Stimulated activated CD8-positive, alpha-beta memory T cell treated with anti-CD3 and anti-CD28 coated beads, Interleukin-4, amount 100 ng/mL, for 1 hour (primary cell): ENCODE data around the gene CST11.

Experiments used
- DNase-seq, 2 donors: peaks; one replicate each; pipeline ENCODE4 v3.0.0-alpha.2; 2020; ENCODE audit warnings: low read depth in 2 of 2, low spot score in 1 of 2

The CST11 gene

GRCh38 chr20:23454816-23455215, 2.1 kb upstream of the CST11 start:
- DNase-seq: no peak

GRCh38 chr20:23453549-23454543, 1.2 kb upstream of the CST11 start:
- DNase-seq: no peak

DNA sequence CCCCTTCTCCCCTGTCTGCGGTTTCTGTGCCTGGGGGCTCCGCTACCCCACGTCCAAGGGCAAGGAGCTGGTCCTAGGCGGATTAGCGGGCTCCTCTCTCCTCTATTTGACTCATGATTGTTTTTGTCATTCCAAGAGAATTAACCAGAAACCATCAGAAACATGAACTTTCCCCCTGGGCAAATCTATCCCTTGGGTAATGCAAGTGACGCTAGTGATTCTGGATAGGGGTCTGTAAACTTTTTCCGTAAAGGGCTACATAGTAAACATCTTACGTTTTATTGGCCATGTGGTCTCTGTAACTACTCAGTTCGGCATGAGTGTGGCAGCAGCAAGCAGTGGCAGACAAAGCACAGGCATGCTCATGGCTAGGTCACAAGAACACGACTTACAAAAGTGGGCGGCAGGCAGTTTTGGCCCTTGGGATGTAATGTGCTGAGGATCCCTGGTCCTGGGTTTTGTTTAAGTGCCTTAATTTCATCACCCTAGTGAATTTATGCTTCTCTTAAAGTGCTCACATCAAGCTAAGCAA, 654 bp downstream of the CST11 start:
- no peak for DNase-seq

- no peak for DNase-seq
Observed at GRCh38 chr20:23450877-23451276, 1.8 kb downstream of the CST11 start.

- DNase-seq: no peak
Observed at GRCh38 chr20:23449421-23449820, 3.3 kb downstream of the CST11 start.

DNA sequence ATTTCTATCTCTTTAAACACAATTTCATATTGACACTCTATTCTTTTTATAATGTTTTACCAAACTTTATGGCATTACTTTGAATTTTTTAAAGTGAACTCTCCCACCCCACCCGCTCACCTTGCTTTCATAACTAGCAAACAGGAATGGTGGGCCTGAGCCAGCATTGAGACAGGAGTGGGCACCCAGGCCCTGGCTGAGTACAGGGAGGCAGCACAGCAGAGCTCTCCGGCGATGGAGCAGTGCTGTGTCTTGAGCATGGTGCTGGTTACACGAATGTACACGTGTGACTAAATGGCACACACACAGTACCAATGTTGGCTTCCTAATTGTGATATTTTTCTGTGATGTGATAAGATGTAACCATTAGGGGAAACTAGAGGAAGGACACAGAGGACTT, 4.5 kb downstream of the CST11 start:
- DNase-seq: no peak

DNA sequence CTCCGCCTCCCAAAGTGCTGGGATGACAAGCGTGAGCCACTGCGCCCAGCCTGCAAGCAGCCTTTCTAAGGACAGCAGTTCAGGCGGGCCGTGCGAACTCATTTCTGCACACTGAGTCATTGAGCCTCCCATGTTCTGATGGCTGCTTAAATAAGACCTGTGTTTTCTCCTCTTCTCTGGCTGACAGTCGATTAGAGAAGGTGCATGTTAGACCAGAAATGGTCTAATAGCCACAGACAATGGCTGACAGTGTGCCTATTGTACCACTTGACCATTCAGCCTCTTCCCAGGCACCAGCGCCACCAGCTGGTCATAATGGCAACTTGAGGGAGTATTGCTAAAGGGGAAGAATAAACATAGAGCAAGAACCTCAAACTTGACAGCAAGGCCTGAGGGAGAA, 6.2 kb downstream of the CST11 start:
- no peak for DNase-seq

GRCh38 chr20:23445596-23446217, 7.0 kb downstream of the CST11 start:
- DNase-seq: no peak

- DNase-seq: no peak
Observed at GRCh38 chr20:23444859-23445258, 7.8 kb downstream of the CST11 start.

DNA sequence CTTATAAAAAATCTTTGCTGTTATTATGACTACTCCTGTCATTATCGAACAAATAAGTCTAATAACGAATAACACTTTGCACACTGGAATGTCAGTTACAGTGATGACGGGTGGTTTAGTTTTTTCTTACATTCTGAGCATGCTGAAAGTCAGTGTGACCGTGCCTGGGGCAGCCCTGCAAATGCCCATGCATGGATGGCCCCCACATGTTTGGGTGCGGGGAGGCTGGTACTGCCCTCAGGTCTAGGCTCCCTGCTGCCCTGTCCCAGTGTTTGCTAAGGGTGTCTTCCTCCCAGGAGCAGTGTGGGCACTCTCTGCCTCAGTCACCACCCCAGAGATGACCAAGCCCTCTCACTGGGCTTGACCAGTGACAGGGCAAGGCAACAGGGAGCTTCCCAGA, 10.2 kb downstream of the CST11 start:
- DNase-seq: no peak

GRCh38 chr20:23441850-23442313, 10.8 kb downstream of the CST11 start:
- peak; percentile 31 to 40 for DNase-seq

DNA sequence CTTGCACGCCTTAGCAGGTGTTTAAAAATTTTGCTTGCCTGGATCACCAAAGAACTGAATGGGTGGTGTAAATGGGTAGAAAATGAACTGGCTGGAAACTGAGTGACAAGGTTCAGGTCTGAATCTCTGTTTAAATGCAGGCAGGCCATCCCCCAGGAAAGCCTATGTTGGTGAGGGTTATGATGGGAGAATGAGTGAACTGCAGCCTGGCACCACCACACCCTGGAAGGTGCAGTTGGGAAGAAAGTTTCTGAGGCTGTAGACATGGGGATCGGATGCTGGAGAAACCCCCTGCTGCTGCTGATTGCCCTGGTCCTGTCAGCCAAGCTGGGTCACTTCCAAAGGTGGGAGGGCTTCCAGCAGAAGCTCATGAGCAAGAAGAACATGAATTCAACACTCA, 12.7 kb downstream of the CST11 start:
- no peak for DNase-seq

GRCh38 chr20:23438661-23439060, 14.0 kb downstream of the CST11 start:
- DNase-seq: no peak

GRCh38 chr20:23437126-23437899, 15.4 kb downstream of the CST11 start:
- no peak for DNase-seq

DNA sequence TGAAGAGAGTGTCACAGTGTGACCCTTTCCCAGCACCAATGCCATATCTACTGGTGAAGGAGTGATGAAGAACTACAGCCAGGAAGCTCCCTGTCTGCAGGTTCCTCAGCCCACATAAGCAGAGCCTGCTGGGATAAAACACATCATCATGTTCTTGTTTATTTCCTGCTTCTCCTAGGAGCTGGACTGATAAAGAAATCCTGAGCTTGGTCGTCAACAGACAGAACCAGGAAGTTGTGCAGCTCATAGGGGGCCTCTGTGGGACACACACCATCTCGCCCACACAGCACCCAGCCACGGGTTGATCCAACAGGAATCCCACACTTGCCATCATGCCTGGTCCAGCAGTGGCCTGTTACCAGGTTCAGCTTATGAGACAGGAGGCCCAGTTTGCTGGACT, 16.0 kb downstream of the CST11 start:
- no peak for DNase-seq

DNA sequence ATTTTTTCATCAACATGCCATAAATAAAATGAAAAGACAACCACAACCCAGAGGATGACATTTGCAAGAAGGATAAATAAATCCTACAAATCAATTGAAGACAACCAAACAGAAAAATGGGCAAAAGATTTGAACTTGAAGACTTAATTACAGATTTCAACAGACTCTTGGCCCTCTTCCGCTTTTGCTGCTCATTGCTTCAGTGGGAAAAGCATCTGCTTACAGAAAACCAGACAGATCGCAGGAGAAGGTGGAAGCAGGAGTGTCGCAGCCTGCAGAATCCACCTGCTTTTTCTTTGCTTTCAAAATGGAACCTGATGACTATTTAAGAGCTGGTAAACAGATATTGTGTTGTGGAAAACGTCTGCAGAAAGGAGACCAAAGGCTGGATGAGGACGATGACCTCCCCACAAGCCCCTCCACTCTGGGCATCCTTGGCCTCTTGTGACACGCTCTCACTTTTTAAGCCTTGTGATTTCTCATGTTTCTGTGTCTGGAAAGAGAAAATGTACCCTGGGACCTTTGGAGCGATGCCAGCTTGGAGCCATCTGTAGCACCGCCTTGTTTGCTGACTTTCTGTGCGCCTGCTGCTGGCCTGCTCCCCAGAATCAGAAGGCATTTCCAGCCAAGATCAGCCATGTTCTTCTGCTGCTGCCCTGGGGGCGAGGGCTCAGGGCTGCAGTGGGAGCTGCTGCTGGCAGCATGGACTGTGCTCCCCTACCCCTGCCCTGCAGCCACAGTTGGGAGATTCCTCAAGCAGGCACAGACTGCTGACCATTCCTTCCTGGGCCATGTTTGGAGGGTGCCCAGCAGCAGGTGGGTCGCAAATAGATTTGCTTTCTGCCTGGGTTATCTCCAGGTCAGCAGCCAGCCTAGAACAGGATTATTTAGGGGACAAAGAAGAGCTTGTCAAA, 16.8 kb downstream of the CST11 start:
- no peak for DNase-seq

DNA sequence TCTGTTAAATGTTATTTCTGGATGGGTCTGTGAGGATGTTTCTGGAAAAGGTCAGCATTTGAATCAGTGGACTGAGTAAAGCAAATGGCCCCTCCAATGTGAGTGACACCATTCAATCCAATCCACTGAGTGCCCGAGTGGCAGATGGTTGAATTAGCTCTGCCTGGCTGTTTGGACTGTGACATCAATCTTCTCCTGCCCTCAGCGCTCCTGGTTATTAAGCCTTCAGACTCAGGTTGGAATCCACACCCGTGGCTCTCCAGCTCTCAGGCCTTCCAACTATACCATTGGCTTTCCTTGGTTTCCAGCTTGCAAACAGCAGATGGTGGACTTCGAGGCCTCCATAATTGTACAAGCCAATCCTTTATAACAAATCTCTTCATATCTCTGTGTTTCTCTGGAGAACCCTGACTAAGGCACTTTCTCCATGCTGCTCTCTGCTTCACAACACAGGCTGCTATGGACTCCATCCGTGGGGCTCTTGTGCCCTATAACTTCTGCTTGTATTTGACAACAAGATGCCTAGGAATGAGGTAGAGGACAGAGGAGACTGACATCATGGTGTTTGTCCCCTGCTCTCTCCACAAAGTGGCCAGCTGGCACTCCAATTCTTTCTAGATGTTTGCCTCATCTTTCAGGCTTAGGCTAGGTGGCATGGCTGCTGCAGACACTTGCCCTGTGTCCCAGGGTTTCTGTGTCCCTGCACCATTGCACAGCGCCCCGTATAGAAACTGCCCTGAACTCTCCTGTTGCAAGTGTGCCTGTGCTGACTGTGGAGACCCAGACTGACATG, 18.0 kb downstream of the CST11 start:
- DNase-seq: no peak

GRCh38 chr20:23433628-23434027, 19.0 kb downstream of the CST11 start:
- no peak for DNase-seq

GRCh38 chr20:23425129-23425528, 27.5 kb downstream of the CST11 start:
- DNase-seq: no peak
